K562 (cell line): Measurements from ENCODE around the gene KIAA0930. TPM values are rescaled to one million over a fixed set of nuclear protein-coding genes. Genes with fewer than 3 reads are reported as not detected.

Experiments
- ATAC-seq: fragments of 200-7000 bp; cut with Tn5 transposase; 3 replicates; pipeline ENCODE4 v1.9.1; 2020; ENCODE audit warnings: moderate library complexity
- BruUV-seq: library from RNA; stranded (reverse); fragments of 400-500 nt; replicated peaks from 2 replicates; lab custom pipeline; 2021; lab: Mats Ljungman, UMichigan
- CTCF ChIA-PET: fragments of 300-600 bp; formaldehyde crosslinking; extraction: SDS; loops from one replicate; lab custom pipeline; 2021; ENCODE audit warnings: low intra/inter-chr PET ratio; lab: Yijun Ruan, JAX
- POLR2A ChIA-PET: fragments of 300-600, 350-650 bp; sonication (Branson Sonifier 250); formaldehyde crosslinking; extraction: SDS; loops from one replicate; lab custom pipeline; 2021; ENCODE audit warnings: antibody characterized with exemption, inconsistent platforms; lab: Yijun Ruan, JAX
- DNase-seq, 4 experiments: peaks; one replicate each; pipeline versions ENCODE4 v3.0.0 to v3.0.0-alpha.2; 2011 to 2018; ENCODE audit warnings: low spot score in 3 of 4, mixed read lengths in 3 of 4; ENCODE audit errors: extremely low read depth in 1 of 4
- FAIRE-seq: peaks from 2 replicates; lab custom pipeline; 2011; peaks lifted over from hg19 to GRCh38; lab: Jason Lieb, UNC
- H2AFZ ChIP-seq: 2 replicates; pipeline ENCODE4 v1.6.0; 2011; ENCODE audit warnings: low read depth, low read length, control low read depth, inconsistent platforms
- H3K27ac ChIP-seq: fragments of 200-600 bp; 3 replicates; pipeline ENCODE4 v1.8.0; 2011; ENCODE audit warnings: low read depth, mild to moderate bottlenecking, control low read depth, inconsistent platforms, low read length, moderate library complexity, mixed read lengths; ENCODE audit errors: extremely low read depth
- H3K27me3 ChIP-seq, 2 experiments: fragments of 300-600 bp in 1 of 2; 2 replicates in 1 of 2; 3 replicates in 1 of 2; pipeline versions ENCODE4 v1.6.0 to v1.8.0; 2011; ENCODE audit warnings: inconsistent platforms in 2 of 2, low read length in 2 of 2, mild to moderate bottlenecking in 1 of 2, mixed read lengths in 1 of 2, moderate library complexity in 1 of 2; ENCODE audit not compliant: control insufficient read depth in 2 of 2, insufficient read depth in 2 of 2
- H3K36me3 ChIP-seq: fragments of 300-600 bp; 3 replicates; pipeline ENCODE4 v1.8.0; 2011; ENCODE audit warnings: mild to moderate bottlenecking, low read length, inconsistent platforms; ENCODE audit not compliant: control insufficient read depth, insufficient read depth
- H3K4me1 ChIP-seq, 2 experiments: fragments of 200-600 bp in 1 of 2; replicated peaks in 1 of 2; 2 replicates in 1 of 2; 3 replicates in 1 of 2; pipeline versions ENCODE4 v1.5.1 to v1.8.0; 2011; ENCODE audit warnings: inconsistent platforms in 2 of 2, low read length in 2 of 2, mild to moderate bottlenecking in 1 of 2, mixed read lengths in 1 of 2, moderate library complexity in 1 of 2; ENCODE audit not compliant: control insufficient read depth in 2 of 2, insufficient read depth in 2 of 2
- H3K4me2 ChIP-seq: 2 replicates; pipeline ENCODE4 v1.6.1; 2011; ENCODE audit warnings: low read length, control low read depth, inconsistent platforms, mixed read lengths; ENCODE audit not compliant: insufficient read depth
- H3K4me3 ChIP-seq: fragments of 200-600 bp; sonication (generic), shearing (Covaris generic); 2 replicates; pipeline ENCODE4 v1.5.1; 2016; ENCODE audit warnings: control low read depth, inconsistent platforms
- H3K79me2 ChIP-seq: fragments of 200-600 bp; 3 replicates; pipeline ENCODE4 v1.8.0; 2011; ENCODE audit warnings: low read length, inconsistent platforms; ENCODE audit not compliant: control insufficient read depth, insufficient read depth
- H3K9ac ChIP-seq, 2 experiments: 2 replicates each; pipeline versions ENCODE4 v1.6.0 to v1.6.1; 2011; ENCODE audit warnings: low read depth in 2 of 2, low read length in 2 of 2, control low read depth in 1 of 2, inconsistent platforms in 1 of 2, mild to moderate bottlenecking in 1 of 2, mixed read lengths in 1 of 2; ENCODE audit not compliant: insufficient read depth in 1 of 2
- H3K9me1 ChIP-seq: one replicate; pipeline ENCODE4 v1.6.0; 2011; ENCODE audit warnings: inconsistent platforms, mild to moderate bottlenecking, low read length, moderate library complexity; ENCODE audit not compliant: control insufficient read depth, insufficient read depth
- H3K9me3 ChIP-seq: replicated peaks from 2 replicates; pipeline ENCODE4 v1.5.1; 2011; ENCODE audit warnings: low read depth, low read length, inconsistent platforms; ENCODE audit not compliant: control insufficient read depth, insufficient read depth
- H4K20me1 ChIP-seq: replicated peaks from 2 replicates; pipeline ENCODE4 v1.6.1; 2011; ENCODE audit warnings: low read length, inconsistent platforms, mixed read lengths; ENCODE audit not compliant: control insufficient read depth, insufficient read depth
- EP400 ChIP-seq: fragments of 450-650 bp; IDR thresholded peaks from 2 replicates; pipeline ENCODE4 v1.6.1; 2017; ENCODE audit warnings: antibody characterized with exemption, mild to moderate bottlenecking, moderate library complexity
- HCFC1 ChIP-seq: IDR thresholded peaks from 2 replicates; pipeline ENCODE4 v1.6.1; 2012; ENCODE audit warnings: low read depth, low read length, improper control_type of control experiment
- KLF1 ChIP-seq: fragments of 450-650 bp; IDR thresholded peaks from 2 replicates; pipeline ENCODE4 v1.6.1; 2016; ENCODE audit warnings: missing genetic modification characterization, missing compliant biosample characterization
- MEF2D ChIP-seq: conservative IDR thresholded peaks from 2 replicates; pipeline ENCODE4 v1.6.1; 2016; ENCODE audit warnings: low read depth, missing genetic modification characterization, missing compliant biosample characterization
- MIER1 ChIP-seq: fragments of 450-650 bp; IDR thresholded peaks from 2 replicates; pipeline ENCODE4 v1.6.1; 2016; ENCODE audit warnings: antibody characterized with exemption, mild to moderate bottlenecking, low read depth
- PURB ChIP-seq: sonication (generic); formaldehyde crosslinking; IDR thresholded peaks from 2 replicates; pipeline ENCODE4 v1.9.0; 2021; ENCODE audit warnings: low read depth, mild to moderate bottlenecking, missing genetic modification reagents
- SAP30 ChIP-seq: fragments of 200-600 bp; sonication (generic); IDR thresholded peaks from 2 replicates; pipeline ENCODE4 v1.6.1; 2012; ENCODE audit warnings: borderline replicate concordance, low read depth, mild to moderate bottlenecking, moderate library complexity, low read length, control low read depth, inconsistent platforms; ENCODE audit not compliant: insufficient read depth, poor library complexity, severe bottlenecking
- SMARCA4 ChIP-seq: fragments of 450-650 bp; IDR thresholded peaks from 2 replicates; pipeline ENCODE4 v1.6.1; 2016
- TEAD2 ChIP-seq: fragments of 450-650 bp; IDR thresholded peaks from 2 replicates; pipeline ENCODE4 v1.6.1; 2016; ENCODE audit warnings: missing genetic modification characterization, control low read depth, missing compliant biosample characterization
- XRCC5 ChIP-seq: fragments of 200-400 bp; formaldehyde crosslinking; IDR thresholded peaks from 2 replicates; pipeline ENCODE4 v1.6.1; 2017; ENCODE audit warnings: low read depth, mild to moderate bottlenecking, low read length
- ZBTB7A ChIP-seq: IDR thresholded peaks from 2 replicates; pipeline ENCODE4 v1.6.1; 2011; ENCODE audit warnings: low read depth, mild to moderate bottlenecking, low read length, moderate library complexity, borderline replicate concordance; ENCODE audit not compliant: control insufficient read depth
- ZNF589 ChIP-seq: fragments of 200-800 bp; sonication (Bioruptor generic); IDR thresholded peaks from 2 replicates; pipeline ENCODE4 v1.6.1; 2016; ENCODE audit warnings: low read depth, missing genetic modification characterization, missing compliant biosample characterization
- WGBS: fragments of 100-300 bp; shearing (Covaris generic); methylation state at CpG from one replicate; pipeline ENCODE4 v1.1.6; 2016; ENCODE audit warnings: low coverage, mixed read lengths; ENCODE audit not compliant: insufficient coverage; ENCODE audit errors: missing lambda C conversion rate; 5-methylcytosine and 5-hydroxymethylcytosine counted together
- in situ Hi-C: fragments of 300-500 bp; cut with MboI; formaldehyde crosslinking; loops from 4 replicates; pipeline ENCODE4 v1.15.0; 2018; ENCODE audit warnings: inconsistent platforms, mixed read lengths
- intact Hi-C: fragments of 100-400 bp; cut with micrococcal nuclease; formaldehyde crosslinking; loops from 2 replicates; pipeline ENCODE4 v1.14.2; 2022
- polyA plus RNA-seq, 8 experiments: library from polyadenylated mRNA; depleted of rRNA in 4 of 8; stranded (reverse) in 5 of 8; unstranded in 3 of 8; fragments of >200 nt; fragmentation: Nextera tagmentation in 2 of 8; fragmentation: Illumina TruSeq in 1 of 8; extraction: Ambion mirVana in 2 of 8; extraction: Trizol in 1 of 8; gene quantifications; 2 replicates each; pipeline versions ENCODE4 v1.2.1 to v1.2.3, GENCODE V29; 2011 to 2014; ENCODE audit warnings: inconsistent platforms in 1 of 8, missing spikeins in 1 of 8
- total RNA-seq, 7 experiments: library from RNA; depleted of rRNA in 6 of 7; stranded (reverse); fragments of >200 nt in 6 of 7; fragmentation: Illumina TruSeq in 2 of 7; extraction: Trizol in 2 of 7; gene quantifications; 2 replicates each; pipeline versions ENCODE4 v1.2.1 to v1.2.3, GENCODE V29; 2011 to 2021; ENCODE audit warnings: low replicate concordance in 1 of 7
- TF ChIP-seq, protein P1 (sequence below): fragments of 450-650 bp; conservative IDR thresholded peaks from 2 replicates; pipeline ENCODE4 v1.6.1; 2016; ENCODE audit warnings: missing genetic modification characterization, low read depth, mild to moderate bottlenecking, missing compliant biosample characterization, moderate library complexity
- TF ChIP-seq, protein P2 (sequence below): fragments of 200-800 bp; sonication (Bioruptor generic); IDR thresholded peaks from 2 replicates; pipeline ENCODE4 v1.6.1; 2016; ENCODE audit warnings: missing genetic modification characterization, missing compliant biosample characterization
- TF ChIP-seq, protein P3 (sequence below): sonication (generic); formaldehyde crosslinking; IDR thresholded peaks from 2 replicates; pipeline ENCODE4 v1.8.0; 2022; ENCODE audit warnings: mild to moderate bottlenecking, missing genetic modification reagents

Gene KIAA0930
- total and polyA plus RNA-seq, 9 of the 15 experiments (the other 6 are each of a cell fraction or from before 2014, with no cell fraction given): 0.24 to 12.1 (median 6.4) TPM

DNA sequence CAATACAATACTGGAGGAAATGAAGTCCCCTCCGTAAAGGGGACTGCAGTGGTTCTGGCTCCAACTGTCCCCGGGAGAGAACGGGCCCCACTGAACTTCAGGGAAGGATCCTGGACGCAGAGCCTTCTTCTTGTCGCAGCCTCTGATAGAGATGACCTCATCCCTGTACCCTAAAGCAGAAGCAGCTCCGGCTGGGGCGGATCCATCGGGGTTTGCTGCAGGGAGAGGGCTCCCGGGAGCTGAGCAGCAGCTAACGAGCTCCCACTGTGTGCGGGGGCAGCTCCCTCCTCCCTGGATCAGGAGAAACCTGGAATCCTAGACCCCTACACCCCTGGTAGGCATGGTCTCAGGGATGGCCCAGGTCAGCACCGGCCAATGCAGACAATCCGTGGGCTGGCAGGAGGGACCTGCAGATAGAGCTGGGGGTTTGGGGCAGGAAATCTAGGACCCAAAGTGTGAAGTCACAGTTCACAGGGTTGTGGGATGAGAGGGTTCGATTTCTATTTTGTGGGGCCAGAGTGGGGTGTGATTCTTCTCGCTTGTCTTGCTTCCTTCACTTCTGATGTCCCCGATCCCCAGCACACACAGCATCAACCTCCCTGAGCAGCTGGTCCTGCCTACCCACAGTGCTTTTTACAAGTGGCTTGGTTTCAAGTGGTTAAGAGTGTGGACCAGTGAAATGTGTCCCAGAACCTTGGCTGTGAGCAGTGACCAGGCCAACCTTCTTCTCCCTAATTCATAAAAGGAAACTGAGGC is 12.9 kb downstream of the KIAA0930 start:
- DNase-seq (no peak), FAIRE-seq (no peak), ATAC-seq (no peak)
- Histone ChIP-seq H3K79me2 (no peaks in the 10 kb centered on the region), H3K9me3 (no peaks in the 10 kb centered on the region), H4K20me1 (peaks cover 11% of the 10 kb centered on the region), H3K9me1 (no peaks in the 10 kb centered on the region), H2AFZ (no peak overlapping the region), H3K4me1 (peaks cover 0 to 17% of the 10 kb centered on the region in 2 experiments; a peak in 2 of 5 replicates), H3K4me3 (no peak overlapping the region), H3K4me2 (no peak overlapping the region), H3K27me3 (no peaks in the 10 kb centered on the region; a peak in 1 of 5 replicates), H3K9ac (no peak overlapping the region; a peak in 1 of 4 replicates), H3K27ac (no peak overlapping the region), H3K36me3 (no peaks in the 10 kb centered on the region)
- ChIA-PET POLR2A (no interaction called here), CTCF (no interaction called here)
- WGBS: 17% methylated on average over 8 of the region's 16 CpGs
- intact Hi-C loops: no loop called here
- no TSS peak for BruUV-seq
- in situ Hi-C loops: loop anchor here (25.0 kb wide), 1 partner anchor 416 kb away; no protein-coding TSS in a partner anchor
- TF ChIP-seq, protein P1, sequence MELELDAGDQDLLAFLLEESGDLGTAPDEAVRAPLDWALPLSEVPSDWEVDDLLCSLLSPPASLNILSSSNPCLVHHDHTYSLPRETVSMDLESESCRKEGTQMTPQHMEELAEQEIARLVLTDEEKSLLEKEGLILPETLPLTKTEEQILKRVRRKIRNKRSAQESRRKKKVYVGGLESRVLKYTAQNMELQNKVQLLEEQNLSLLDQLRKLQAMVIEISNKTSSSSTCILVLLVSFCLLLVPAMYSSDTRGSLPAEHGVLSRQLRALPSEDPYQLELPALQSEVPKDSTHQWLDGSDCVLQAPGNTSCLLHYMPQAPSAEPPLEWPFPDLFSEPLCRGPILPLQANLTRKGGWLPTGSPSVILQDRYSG (tag): no peak
- TF ChIP-seq HCFC1 (no peak), SMARCA4 (no peak), SAP30 (no peak), TEAD2 (tag) (no peak), KLF1 (tag) (no peak), ZBTB7A (no peak), MIER1 (no peak), MEF2D (tag) (no peak), PURB (CRISPR knock-in tag) (no peak), EP400 (no peak), XRCC5 (no peak), ZNF589 (CRISPR knock-in tag) (no peak)
- TF ChIP-seq, protein P2, sequence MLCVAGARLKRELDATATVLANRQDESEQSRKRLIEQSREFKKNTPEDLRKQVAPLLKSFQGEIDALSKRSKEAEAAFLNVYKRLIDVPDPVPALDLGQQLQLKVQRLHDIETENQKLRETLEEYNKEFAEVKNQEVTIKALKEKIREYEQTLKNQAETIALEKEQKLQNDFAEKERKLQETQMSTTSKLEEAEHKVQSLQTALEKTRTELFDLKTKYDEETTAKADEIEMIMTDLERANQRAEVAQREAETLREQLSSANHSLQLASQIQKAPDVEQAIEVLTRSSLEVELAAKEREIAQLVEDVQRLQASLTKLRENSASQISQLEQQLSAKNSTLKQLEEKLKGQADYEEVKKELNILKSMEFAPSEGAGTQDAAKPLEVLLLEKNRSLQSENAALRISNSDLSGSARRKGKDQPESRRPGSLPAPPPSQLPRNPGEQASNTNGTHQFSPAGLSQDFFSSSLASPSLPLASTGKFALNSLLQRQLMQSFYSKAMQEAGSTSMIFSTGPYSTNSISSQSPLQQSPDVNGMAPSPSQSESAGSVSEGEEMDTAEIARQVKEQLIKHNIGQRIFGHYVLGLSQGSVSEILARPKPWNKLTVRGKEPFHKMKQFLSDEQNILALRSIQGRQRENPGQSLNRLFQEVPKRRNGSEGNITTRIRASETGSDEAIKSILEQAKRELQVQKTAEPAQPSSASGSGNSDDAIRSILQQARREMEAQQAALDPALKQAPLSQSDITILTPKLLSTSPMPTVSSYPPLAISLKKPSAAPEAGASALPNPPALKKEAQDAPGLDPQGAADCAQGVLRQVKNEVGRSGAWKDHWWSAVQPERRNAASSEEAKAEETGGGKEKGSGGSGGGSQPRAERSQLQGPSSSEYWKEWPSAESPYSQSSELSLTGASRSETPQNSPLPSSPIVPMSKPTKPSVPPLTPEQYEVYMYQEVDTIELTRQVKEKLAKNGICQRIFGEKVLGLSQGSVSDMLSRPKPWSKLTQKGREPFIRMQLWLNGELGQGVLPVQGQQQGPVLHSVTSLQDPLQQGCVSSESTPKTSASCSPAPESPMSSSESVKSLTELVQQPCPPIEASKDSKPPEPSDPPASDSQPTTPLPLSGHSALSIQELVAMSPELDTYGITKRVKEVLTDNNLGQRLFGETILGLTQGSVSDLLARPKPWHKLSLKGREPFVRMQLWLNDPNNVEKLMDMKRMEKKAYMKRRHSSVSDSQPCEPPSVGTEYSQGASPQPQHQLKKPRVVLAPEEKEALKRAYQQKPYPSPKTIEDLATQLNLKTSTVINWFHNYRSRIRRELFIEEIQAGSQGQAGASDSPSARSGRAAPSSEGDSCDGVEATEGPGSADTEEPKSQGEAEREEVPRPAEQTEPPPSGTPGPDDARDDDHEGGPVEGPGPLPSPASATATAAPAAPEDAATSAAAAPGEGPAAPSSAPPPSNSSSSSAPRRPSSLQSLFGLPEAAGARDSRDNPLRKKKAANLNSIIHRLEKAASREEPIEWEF (CRISPR knock-in tag): no peak
- TF ChIP-seq, protein P3, sequence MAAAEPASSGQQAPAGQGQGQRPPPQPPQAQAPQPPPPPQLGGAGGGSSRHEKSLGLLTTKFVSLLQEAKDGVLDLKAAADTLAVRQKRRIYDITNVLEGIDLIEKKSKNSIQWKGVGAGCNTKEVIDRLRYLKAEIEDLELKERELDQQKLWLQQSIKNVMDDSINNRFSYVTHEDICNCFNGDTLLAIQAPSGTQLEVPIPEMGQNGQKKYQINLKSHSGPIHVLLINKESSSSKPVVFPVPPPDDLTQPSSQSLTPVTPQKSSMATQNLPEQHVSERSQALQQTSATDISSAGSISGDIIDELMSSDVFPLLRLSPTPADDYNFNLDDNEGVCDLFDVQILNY: no peak
